ENCODE results near the gene GPR25.

DNA sequence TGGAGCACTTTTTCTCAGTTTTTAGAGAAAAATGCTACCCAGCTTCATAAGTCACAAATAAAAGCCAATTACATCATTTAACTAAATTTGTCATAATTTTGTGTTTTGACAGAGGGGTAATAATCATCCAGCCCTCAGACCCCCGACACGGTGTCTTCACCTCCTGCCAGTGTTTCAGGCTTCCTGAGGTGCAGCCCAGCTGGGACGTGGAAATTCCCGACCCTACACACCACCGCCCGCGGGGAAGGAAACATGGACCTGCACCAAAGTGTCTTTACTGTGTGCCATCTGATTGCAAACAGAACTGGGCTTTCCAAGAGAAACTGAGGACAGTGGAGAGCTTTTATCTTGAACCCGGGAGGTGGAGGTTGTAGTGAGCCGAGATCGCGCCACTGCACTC is 14.3 kb downstream of the GPR25 start:
- TF ChIP-seq, protein P1, sequence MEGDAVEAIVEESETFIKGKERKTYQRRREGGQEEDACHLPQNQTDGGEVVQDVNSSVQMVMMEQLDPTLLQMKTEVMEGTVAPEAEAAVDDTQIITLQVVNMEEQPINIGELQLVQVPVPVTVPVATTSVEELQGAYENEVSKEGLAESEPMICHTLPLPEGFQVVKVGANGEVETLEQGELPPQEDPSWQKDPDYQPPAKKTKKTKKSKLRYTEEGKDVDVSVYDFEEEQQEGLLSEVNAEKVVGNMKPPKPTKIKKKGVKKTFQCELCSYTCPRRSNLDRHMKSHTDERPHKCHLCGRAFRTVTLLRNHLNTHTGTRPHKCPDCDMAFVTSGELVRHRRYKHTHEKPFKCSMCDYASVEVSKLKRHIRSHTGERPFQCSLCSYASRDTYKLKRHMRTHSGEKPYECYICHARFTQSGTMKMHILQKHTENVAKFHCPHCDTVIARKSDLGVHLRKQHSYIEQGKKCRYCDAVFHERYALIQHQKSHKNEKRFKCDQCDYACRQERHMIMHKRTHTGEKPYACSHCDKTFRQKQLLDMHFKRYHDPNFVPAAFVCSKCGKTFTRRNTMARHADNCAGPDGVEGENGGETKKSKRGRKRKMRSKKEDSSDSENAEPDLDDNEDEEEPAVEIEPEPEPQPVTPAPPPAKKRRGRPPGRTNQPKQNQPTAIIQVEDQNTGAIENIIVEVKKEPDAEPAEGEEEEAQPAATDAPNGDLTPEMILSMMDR (IDR thresholded peaks at IDR 0.05; ENCODE audit: borderline replicate concordance, extremely low read depth, low read length, poor library complexity, severe bottlenecking): no peak
- no peak for TF ChIP-seq EZH2 (IDR thresholded peaks at IDR 0.05; ENCODE audit: borderline replicate concordance, low read depth, low read length, severe bottlenecking)
